Hepatocyte (in vitro differentiated cells): ENCODE measurements around the gene KRT3.

Experiments used
- CTCF ChIP-seq: fragments of 200-600 bp; sonication (generic); IDR thresholded peaks from 2 replicates; pipeline ENCODE4 v1.5.1; 2016; ENCODE audit warnings: antibody characterized with exemption, mild to moderate bottlenecking; ENCODE audit not compliant: poor library complexity
- EZH2phosphoT487 ChIP-seq: fragments of 200-600 bp; sonication (generic); IDR thresholded peaks from one replicate; pipeline ENCODE4 v1.6.1; 2018; ENCODE audit warnings: antibody characterized with exemption, mild to moderate bottlenecking, low read depth, moderate library complexity; ENCODE audit not compliant: unreplicated experiment, severe bottlenecking

DNA sequence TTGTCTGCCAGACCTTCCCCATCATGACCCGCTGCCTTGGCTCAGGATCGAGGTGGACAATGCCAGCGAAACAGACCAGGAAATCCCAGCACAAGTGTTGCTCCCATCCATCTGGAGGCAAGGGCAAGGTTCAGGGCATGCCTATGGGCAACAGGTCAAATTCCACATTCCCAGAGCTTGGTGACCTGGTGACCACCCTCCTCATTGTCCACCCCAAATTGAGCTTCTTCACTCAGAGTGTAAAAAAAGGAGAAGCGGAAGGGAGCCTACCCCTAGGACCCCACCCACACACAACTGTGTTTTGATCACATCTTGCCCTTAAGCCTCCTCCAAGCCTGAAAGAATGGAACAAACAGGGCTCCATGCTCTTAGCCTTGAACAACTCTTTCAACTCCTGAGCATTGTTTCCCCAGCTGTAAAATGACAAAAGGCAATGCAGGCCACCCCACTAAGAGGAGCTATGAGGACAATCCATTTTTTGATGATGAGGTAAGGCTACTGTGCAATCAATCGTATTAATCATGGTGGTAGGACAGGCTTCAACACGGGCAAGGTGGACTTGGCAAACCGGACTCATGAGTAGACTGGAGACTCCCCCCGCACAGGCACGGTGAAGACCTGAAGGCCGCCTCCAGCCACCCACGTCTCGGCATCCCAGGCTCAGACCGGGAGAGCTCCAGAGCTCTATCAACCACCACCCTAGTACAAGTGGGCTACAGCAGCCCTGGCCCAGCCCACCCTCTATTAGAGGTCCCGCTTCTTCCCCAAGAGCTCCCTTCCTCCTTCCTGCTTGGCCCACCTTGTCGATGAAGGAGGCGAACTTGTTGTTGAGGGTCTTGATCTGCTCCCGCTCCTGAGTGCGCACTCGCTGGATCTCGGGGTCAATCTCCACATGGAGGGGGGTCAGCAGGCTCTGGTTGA, 37.3 kb upstream of the KRT3 start:
- no peak for TF ChIP-seq CTCF
- TF ChIP-seq EZH2phosphoT487, result no peak
